SK-N-SH treated with all-trans-retinoic acid at 6 μM for 48 hours (cell line): ENCODE results near the gene RMC1.

Experiments
- PPARA ChIP-seq: fragments of 250-450 bp; sonication (Bioruptor Pico); IDR thresholded peaks from 2 replicates; pipeline ENCODE4 v1.5.0; 2020; ENCODE audit warnings: mild to moderate bottlenecking, borderline replicate concordance
- ZFP30 ChIP-seq: fragments of 450-650 bp; formaldehyde crosslinking; IDR thresholded peaks from 2 replicates; pipeline ENCODE4 v1.5.0; 2022; ENCODE audit warnings: mild to moderate bottlenecking, moderate library complexity
- ZNF565 ChIP-seq: fragments of 450-650 bp; formaldehyde crosslinking; conservative IDR thresholded peaks from 2 replicates; pipeline ENCODE4 v1.5.0; 2020; ENCODE audit warnings: low read depth, mild to moderate bottlenecking, moderate library complexity

DNA sequence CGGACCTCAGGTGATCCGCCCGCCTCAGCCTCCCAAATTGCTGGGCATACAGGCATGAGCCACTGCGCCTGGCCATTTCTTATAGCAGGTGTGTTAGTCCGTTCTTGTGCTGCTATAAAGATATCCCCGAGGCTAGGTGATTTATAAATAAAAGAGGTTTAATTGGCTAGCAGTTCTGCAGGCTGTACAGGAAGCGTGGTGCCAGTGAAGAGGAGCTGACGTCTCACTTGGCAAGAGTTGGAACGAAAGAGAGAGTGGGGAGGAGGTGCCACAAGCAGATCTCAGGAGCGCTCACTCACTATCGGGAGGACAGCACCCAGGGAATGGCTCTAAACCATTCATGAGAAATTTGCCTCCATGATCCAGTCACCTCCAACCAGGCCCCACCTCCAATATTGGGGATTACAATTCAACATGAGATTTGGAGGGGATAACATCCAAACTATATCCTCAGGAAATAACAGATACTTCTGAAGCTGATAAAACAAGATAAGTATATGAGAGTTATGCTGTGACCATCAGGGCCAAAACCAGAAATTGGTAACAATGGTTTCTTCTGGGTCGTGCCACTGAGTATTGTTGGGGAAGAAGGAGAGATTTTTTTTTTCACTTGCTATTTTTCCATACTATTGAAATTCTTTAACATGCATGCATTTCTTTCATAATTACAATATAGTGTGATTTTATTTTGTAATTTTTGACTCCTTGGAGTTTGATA is 7.4 kb upstream of the RMC1 start:
- TF ChIP-seq PPARA (CRISPR knock-in tag), result no peak
- no peak for TF ChIP-seq ZFP30 (CRISPR knock-in tag)
- TF ChIP-seq ZNF565 (CRISPR knock-in tag), result no peak
